ENCODE data around the gene SERPINA6.

- TF ChIP-seq CTCF (optimal IDR thresholded peaks at IDR 0.05 in 1 of 3, IDR thresholded peaks at IDR 0.05 in 1 of 3, conservative IDR thresholded peaks at IDR 0.05 in 1 of 3; ENCODE audit: extremely low read depth in 1 of 3, insufficient read depth in 2 of 3, low read length in 3 of 3): no peak
- no peak for TF ChIP-seq EZH2 (IDR thresholded peaks at IDR 0.05; ENCODE audit: low read length)
Measured at GRCh38 chr14:94320243-94320642, 2.9 kb downstream of the SERPINA6 start.
